Prostate gland (tissue), 2 donors: ENCODE measurements around the gene TMEM151A.

Experiments
- CTCF ChIP-seq, 4 experiments: fragments of 200-600 bp in 2 of 4; fragments of 450-650 bp in 2 of 4; sonication (generic) in 2 of 4; IDR thresholded peaks; 1 replicate in 3 of 4; 2 replicates in 1 of 4; pipeline ENCODE4 v1.5.1; 2016 to 2019; ENCODE audit warnings: antibody characterized with exemption in 4 of 4, mild to moderate bottlenecking in 2 of 4, moderate library complexity in 2 of 4
- POLR2A ChIP-seq: fragments of 450-650 bp; IDR thresholded peaks from one replicate; pipeline ENCODE4 v1.6.1; 2016; ENCODE audit warnings: antibody characterized with exemption, mild to moderate bottlenecking

- no peak for TF ChIP-seq CTCF (IDR thresholded peaks at IDR 0.05)
- TF ChIP-seq POLR2A: no peak
These were observed 1.0 kb downstream of the TMEM151A start for GRCh38 chr11:66292543-66293332.
